IMR-90 (cell line): ENCODE measurements around the gene CDKAL1. TPM values are rescaled to one million over a fixed set of nuclear protein-coding genes. Genes with fewer than 3 reads are reported as not detected.

ENCODE experiments used
- ATAC-seq: fragments of 200-7000 bp; cut with Tn5 transposase; 2 replicates; pipeline ENCODE4 v1.9.1; 2020; ENCODE audit warnings: low read depth, mild to moderate bottlenecking, moderate library complexity
- BruUV-seq: library from RNA; stranded (reverse); fragments of 400-500 nt; replicated peaks from 2 replicates; lab custom pipeline; 2021; lab: Mats Ljungman, UMichigan
- CTCF ChIA-PET: fragments of 300-600 bp; formaldehyde crosslinking; extraction: SDS; loops from one replicate; lab custom pipeline; 2021; ENCODE audit warnings: antibody characterized with exemption; lab: Yijun Ruan, JAX
- POLR2A ChIA-PET: fragments of 300-600 bp; sonication (Branson Sonifier 250); formaldehyde crosslinking; loops from one replicate; lab custom pipeline; 2022; ENCODE audit warnings: antibody characterized with exemption; ENCODE audit not compliant: unreplicated experiment; lab: Charles Lee
- DNase-seq: peaks from one replicate; pipeline ENCODE4 v3.0.0; 2013
- H2AFZ ChIP-seq: replicated peaks from 2 replicates; pipeline ENCODE3; 2013; ENCODE audit warnings: low read length, mild to moderate bottlenecking; ENCODE audit not compliant: poor library complexity
- H2AK5ac ChIP-seq: 2 replicates; pipeline ENCODE4 v1.6.1; 2013; ENCODE audit warnings: low read depth, low read length, inconsistent platforms
- H2AK9ac ChIP-seq: replicated peaks from 2 replicates; pipeline ENCODE3; 2013; ENCODE audit warnings: mild to moderate bottlenecking, low read depth, low read length, moderate library complexity; ENCODE audit not compliant: poor library complexity
- H2BK120ac ChIP-seq: 2 replicates; pipeline ENCODE4 v1.6.1; 2013; ENCODE audit warnings: low read depth, low read length, inconsistent platforms
- H2BK15ac ChIP-seq: 3 replicates; pipeline ENCODE4 v1.6.1; 2013; ENCODE audit warnings: low read depth, low read length, inconsistent platforms
- H2BK20ac ChIP-seq: 2 replicates; pipeline ENCODE4 v1.6.1; 2013; ENCODE audit warnings: low read depth, mild to moderate bottlenecking, inconsistent platforms, low read length, moderate library complexity
- H2BK5ac ChIP-seq: 2 replicates; pipeline ENCODE4 v1.6.1; 2013; ENCODE audit warnings: mild to moderate bottlenecking, low read depth, low read length, inconsistent platforms; ENCODE audit not compliant: poor library complexity, severe bottlenecking
- H3K14ac ChIP-seq: replicated peaks from 2 replicates; pipeline ENCODE4 v1.6.1; 2013; ENCODE audit warnings: low read depth, low read length, inconsistent platforms
- H3K18ac ChIP-seq: 2 replicates; pipeline ENCODE4 v1.6.1; 2013; ENCODE audit warnings: low read depth, low read length, control low read depth
- H3K23ac ChIP-seq: 2 replicates; pipeline ENCODE4 v1.6.1; 2013; ENCODE audit warnings: low read depth, low read length, inconsistent platforms
- H3K27ac ChIP-seq: 2 replicates; pipeline ENCODE4 v1.5.1; 2013; ENCODE audit warnings: mild to moderate bottlenecking, control low read depth, low read length; ENCODE audit not compliant: insufficient read depth
- H3K27me3 ChIP-seq: 2 replicates; pipeline ENCODE4 v1.6.1; 2013; ENCODE audit warnings: low read length; ENCODE audit not compliant: control insufficient read depth, insufficient read depth
- H3K36me3 ChIP-seq: 2 replicates; pipeline ENCODE4 v1.6.1; 2013; ENCODE audit warnings: low read length, mixed read lengths; ENCODE audit not compliant: control insufficient read depth, insufficient read depth
- H3K4ac ChIP-seq: 2 replicates; pipeline ENCODE4 v1.6.1; 2013; ENCODE audit warnings: low read depth, low read length, inconsistent platforms
- H3K4me1 ChIP-seq: 2 replicates; pipeline ENCODE4 v1.6.1; 2013; ENCODE audit warnings: low read length, mixed read lengths; ENCODE audit not compliant: control insufficient read depth, insufficient read depth
- H3K4me2 ChIP-seq: 2 replicates; pipeline ENCODE4 v1.6.1; 2013; ENCODE audit warnings: low read depth, mild to moderate bottlenecking, control low read depth, low read length, moderate library complexity
- H3K4me3 ChIP-seq: 2 replicates; pipeline ENCODE4 v1.5.1; 2013; ENCODE audit warnings: low read depth, mild to moderate bottlenecking, control low read depth, low read length, moderate library complexity; ENCODE audit not compliant: insufficient read depth
- H3K56ac ChIP-seq: 2 replicates; pipeline ENCODE4 v1.6.1; 2013; ENCODE audit warnings: low read length, inconsistent platforms; ENCODE audit not compliant: insufficient read depth; ENCODE audit errors: extremely low read depth
- H3K79me1 ChIP-seq, 2 experiments: 2 replicates each; pipeline ENCODE4 v1.6.1; 2013; ENCODE audit warnings: low read length in 2 of 2, inconsistent platforms in 1 of 2, low read depth in 1 of 2
- H3K9ac ChIP-seq: 2 replicates; pipeline ENCODE4 v1.6.1; 2013; ENCODE audit warnings: low read depth, low read length, control low read depth
- H3K9me1 ChIP-seq: 2 replicates; pipeline ENCODE4 v1.6.1; 2013; ENCODE audit warnings: low read length, inconsistent platforms; ENCODE audit not compliant: insufficient read depth
- H3K9me3 ChIP-seq: 2 replicates; pipeline ENCODE4 v1.6.1; 2013; ENCODE audit warnings: low read length; ENCODE audit not compliant: control insufficient read depth, insufficient read depth
- H4K20me1 ChIP-seq: 2 replicates; pipeline ENCODE4 v1.6.1; 2013; ENCODE audit warnings: low read length, inconsistent platforms; ENCODE audit not compliant: insufficient read depth
- H4K5ac ChIP-seq: 2 replicates; pipeline ENCODE4 v1.6.1; 2013; ENCODE audit warnings: mild to moderate bottlenecking, low read depth, low read length, control low read depth
- H4K8ac ChIP-seq, 2 experiments: 2 replicates each; pipeline ENCODE4 v1.6.1; 2013; ENCODE audit warnings: low read depth in 2 of 2, low read length in 2 of 2, control low read depth in 1 of 2, inconsistent platforms in 1 of 2
- H4K91ac ChIP-seq: 2 replicates; pipeline ENCODE4 v1.6.1; 2013; ENCODE audit warnings: low read depth, low read length, inconsistent platforms; ENCODE audit not compliant: insufficient read depth
- BHLHE40 ChIP-seq: fragments of 150-350 bp; IDR thresholded peaks from 2 replicates; pipeline ENCODE4 v1.6.1; 2016; ENCODE audit warnings: mild to moderate bottlenecking, low read depth, low read length
- MAFK ChIP-seq: IDR thresholded peaks from 2 replicates; pipeline ENCODE4 v1.6.1; 2012; ENCODE audit warnings: low read depth, low read length, improper control_type of control experiment
- NFE2L2 ChIP-seq: fragments of 150-350 bp; IDR thresholded peaks from 2 replicates; pipeline ENCODE4 v1.6.1; 2016; ENCODE audit warnings: low read depth, mild to moderate bottlenecking, low read length
- POLR2A ChIP-seq: IDR thresholded peaks from 2 replicates; pipeline ENCODE4 v1.6.1; 2012; ENCODE audit warnings: mild to moderate bottlenecking, low read depth, low read length
- USF2 ChIP-seq: fragments of 150-350 bp; IDR thresholded peaks from 2 replicates; pipeline ENCODE4 v1.6.1; 2017; ENCODE audit warnings: mild to moderate bottlenecking, antibody characterized with exemption, low read length, low read depth
- WGBS, 2 experiments: methylation state at CpG; one replicate each; pipeline versions ENCODE4 v1.1.5 to v1.1.7; 2013; ENCODE audit warnings: missing lambda C conversion rate in 2 of 2; ENCODE audit not compliant: insufficient read length in 1 of 2; ENCODE audit errors: extremely low coverage in 2 of 2; 5-methylcytosine and 5-hydroxymethylcytosine counted together
- dilution Hi-C: fragments of 300-500 bp; cut with HindIII; formaldehyde crosslinking; loops from one replicate; pipeline ENCODE4 v1.14.3; 2018; ENCODE audit warnings: low sequenced_read_pairs; ENCODE audit not compliant: unreplicated experiment
- in situ Hi-C: fragments of 300-500 bp; cut with MboI; formaldehyde crosslinking; loops from 3 replicates; pipeline ENCODE4 v1.14.3; 2019; ENCODE audit warnings: low sequenced_read_pairs, inconsistent platforms, mixed read lengths
- intact Hi-C: fragments of 100-400 bp; cut with micrococcal nuclease; formaldehyde crosslinking; loops from 2 replicates; pipeline ENCODE4 v1.10.0; 2022
- polyA plus RNA-seq, 3 experiments: library from polyadenylated mRNA; depleted of rRNA; stranded (reverse); fragments of >200 nt; gene quantifications; 2 replicates each; pipeline ENCODE4 v1.2.3, GENCODE V29; 2012; ENCODE audit warnings: low replicate concordance in 1 of 3
- total RNA-seq: library from RNA; depleted of rRNA; stranded (reverse); fragments of >200 nt; gene quantifications from 2 replicates; pipeline ENCODE4 v1.2.3, GENCODE V29; 2012
- TF ChIP-seq, protein P1 (sequence below): conservative IDR thresholded peaks from 2 replicates; pipeline ENCODE4 v1.5.1; 2012; ENCODE audit warnings: mild to moderate bottlenecking, low read depth, low read length, improper control_type of control experiment

CDKAL1 gene
- total and polyA plus RNA-seq, 2 of the 4 experiments (the other 2 are of a cell fraction), result 3.7 to 13.1 TPM

DNA sequence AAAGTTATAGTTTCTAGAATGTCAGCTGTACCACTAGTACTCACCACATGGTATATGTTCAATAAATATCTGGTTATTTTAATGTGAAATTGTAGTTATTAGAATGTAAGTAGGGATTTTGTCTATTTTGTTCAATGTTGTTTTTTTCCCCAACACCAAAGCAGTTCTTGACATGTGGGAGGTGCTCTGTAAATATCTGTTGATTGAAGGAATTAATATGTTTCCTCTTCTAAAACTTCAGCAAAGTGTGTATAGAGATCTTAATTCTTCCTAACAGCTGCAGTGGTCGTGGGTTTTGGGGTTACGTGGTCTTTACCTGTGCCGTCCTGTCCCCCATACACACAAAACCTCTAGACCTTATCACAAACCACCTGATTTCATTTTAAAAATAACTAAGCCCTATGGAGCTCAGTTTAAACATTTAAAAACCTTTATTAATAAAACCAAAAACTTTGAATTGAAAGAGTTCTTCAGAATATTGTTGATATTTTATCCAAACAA lies 587.4 kb downstream of the CDKAL1 start:
- H2AK9ac ChIP-seq, result no peak overlapping the region
- no peak overlapping the region for H4K91ac ChIP-seq
- dilution Hi-C loops, result no loop called here
- no peak overlapping the region for H3K9ac ChIP-seq
- ChIA-PET CTCF (no interaction called here), POLR2A (no interaction called here)
- H2AK5ac ChIP-seq, result no peak overlapping the region
- H3K56ac ChIP-seq, result no peak overlapping the region
- no peak overlapping the region for H3K18ac ChIP-seq
- no peak overlapping the region for H2BK120ac ChIP-seq
- BruUV-seq, result no TSS peak
- no CpG with 5 or more reads among the region's 3 CpGs for WGBS, 2 experiments
- no peak overlapping the region for H3K4me2 ChIP-seq
- DNase-seq (no peak), ATAC-seq (no peak)
- intact Hi-C loops, result loop anchor here (5.0 kb wide), 1 partner anchor 84 kb away; no protein-coding TSS in a partner anchor
- no peak overlapping the region for H3K23ac ChIP-seq
- no peaks in the 10 kb centered on the region for H3K27me3 ChIP-seq
- H3K4me3 ChIP-seq, result no peak overlapping the region
- H2BK5ac ChIP-seq, result no peak overlapping the region
- no peak overlapping the region for H3K14ac ChIP-seq
- no peak overlapping the region for H3K4ac ChIP-seq
- H4K5ac ChIP-seq, result no peak overlapping the region
- no peaks in the 10 kb centered on the region for H3K9me3 ChIP-seq
- H2BK15ac ChIP-seq, result no peak overlapping the region
- H3K27ac ChIP-seq, result no peak overlapping the region
- H3K4me1 ChIP-seq, result no peaks in the 10 kb centered on the region; the same call in 1 of the 2 replicates
- H2AFZ ChIP-seq, result no peak overlapping the region
- in situ Hi-C loops, result no loop called here
- H4K20me1 ChIP-seq, result no peaks in the 10 kb centered on the region
- H3K36me3 ChIP-seq, result no peaks in the 10 kb centered on the region
- TF ChIP-seq POLR2A (no peak), USF2 (no peak), NFE2L2 (no peak), MAFK (no peak), BHLHE40 (no peak)
- TF ChIP-seq, protein P1, sequence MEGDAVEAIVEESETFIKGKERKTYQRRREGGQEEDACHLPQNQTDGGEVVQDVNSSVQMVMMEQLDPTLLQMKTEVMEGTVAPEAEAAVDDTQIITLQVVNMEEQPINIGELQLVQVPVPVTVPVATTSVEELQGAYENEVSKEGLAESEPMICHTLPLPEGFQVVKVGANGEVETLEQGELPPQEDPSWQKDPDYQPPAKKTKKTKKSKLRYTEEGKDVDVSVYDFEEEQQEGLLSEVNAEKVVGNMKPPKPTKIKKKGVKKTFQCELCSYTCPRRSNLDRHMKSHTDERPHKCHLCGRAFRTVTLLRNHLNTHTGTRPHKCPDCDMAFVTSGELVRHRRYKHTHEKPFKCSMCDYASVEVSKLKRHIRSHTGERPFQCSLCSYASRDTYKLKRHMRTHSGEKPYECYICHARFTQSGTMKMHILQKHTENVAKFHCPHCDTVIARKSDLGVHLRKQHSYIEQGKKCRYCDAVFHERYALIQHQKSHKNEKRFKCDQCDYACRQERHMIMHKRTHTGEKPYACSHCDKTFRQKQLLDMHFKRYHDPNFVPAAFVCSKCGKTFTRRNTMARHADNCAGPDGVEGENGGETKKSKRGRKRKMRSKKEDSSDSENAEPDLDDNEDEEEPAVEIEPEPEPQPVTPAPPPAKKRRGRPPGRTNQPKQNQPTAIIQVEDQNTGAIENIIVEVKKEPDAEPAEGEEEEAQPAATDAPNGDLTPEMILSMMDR, result no peak
- H3K79me1 ChIP-seq, result no peaks in the 10 kb centered on the region
- no peaks in the 10 kb centered on the region for H3K9me1 ChIP-seq
- no peak overlapping the region for H4K8ac ChIP-seq
- H2BK20ac ChIP-seq, result no peak overlapping the region
